ENCODE data around the gene MYO18A. TPM values are rescaled to one million over a fixed set of nuclear protein-coding genes. Genes with fewer than 3 reads are reported as not detected.

Gene MYO18A
- total and polyA plus RNA-seq, 2 of the 4 experiments (the other 2 are of a cell fraction), result 22.4 to 39.1 TPM

- Histone ChIP-seq H4K8ac (ENCODE audit: low read depth in 2 of 2, low read length in 2 of 2) (no peak overlapping the region), H2AK9ac (replicated peaks; ENCODE audit: low read depth, low read length, poor library complexity) (no peak overlapping the region), H2BK20ac (ENCODE audit: low read depth, low read length) (no peak overlapping the region), H4K20me1 (ENCODE audit: insufficient read depth, low read length) (no peaks in the 10 kb centered on the region), H3K56ac (ENCODE audit: extremely low read depth, insufficient read depth, low read length) (no peak overlapping the region), H3K36me3 (ENCODE audit: control insufficient read depth, insufficient read depth, low read length) (no peaks in the 10 kb centered on the region), H3K79me1 (ENCODE audit: low read depth in 1 of 2, low read length in 2 of 2) (no peaks in the 10 kb centered on the region), H3K9me1 (ENCODE audit: insufficient read depth, low read length) (no peaks in the 10 kb centered on the region), H3K9ac (ENCODE audit: low read depth, low read length) (no peak overlapping the region), H3K9me3 (ENCODE audit: control insufficient read depth, insufficient read depth, low read length) (0 out of 2 replicates have a peak, but pooled peaks cover 2% of the 10 kb centered on the region), H3K4me2 (ENCODE audit: low read depth, low read length) (no peak overlapping the region), H2AFZ (replicated peaks; ENCODE audit: low read length, poor library complexity) (no peak overlapping the region), H4K5ac (ENCODE audit: low read depth, low read length) (no peak overlapping the region), H3K27me3 (ENCODE audit: control insufficient read depth, insufficient read depth, low read length) (peaks cover 44% of the 10 kb centered on the region), H3K4me1 (ENCODE audit: control insufficient read depth, insufficient read depth, low read length) (no peaks in the 10 kb centered on the region), H2BK5ac (ENCODE audit: low read depth, low read length, poor library complexity, severe bottlenecking) (no peak overlapping the region), H2AK5ac (ENCODE audit: low read depth, low read length) (no peak overlapping the region), H3K4me3 (ENCODE audit: insufficient read depth, low read depth, low read length) (no peak overlapping the region), H3K4ac (ENCODE audit: low read depth, low read length) (no peak overlapping the region), H3K18ac (ENCODE audit: low read depth, low read length) (no peak overlapping the region), H2BK120ac (ENCODE audit: low read depth, low read length) (no peak overlapping the region), H4K91ac (ENCODE audit: insufficient read depth, low read depth, low read length) (no peak overlapping the region), H3K27ac (ENCODE audit: insufficient read depth, low read length) (no peak overlapping the region), H3K14ac (replicated peaks; ENCODE audit: low read depth, low read length) (no peak overlapping the region), H2BK15ac (ENCODE audit: low read depth, low read length) (no peak overlapping the region), H3K23ac (ENCODE audit: low read depth, low read length) (no peak overlapping the region)
- ATAC-seq (ENCODE audit: low read depth) (peak; percentile 80), DNase-seq (peak; percentile 77)
- TF ChIP-seq USF2 (IDR thresholded peaks at IDR 0.05; ENCODE audit: low read depth, low read length), result no peak
- TF ChIP-seq FOS (IDR thresholded peaks at IDR 0.05; ENCODE audit: low read depth, low read length), result peak; percentile 54
- TF ChIP-seq MAZ (IDR thresholded peaks at IDR 0.05; ENCODE audit: borderline replicate concordance, low read depth, low read length), result no peak
- TF ChIP-seq NFE2L2 (IDR thresholded peaks at IDR 0.05; ENCODE audit: low read depth, low read length), result no peak
- TF ChIP-seq MXI1 (IDR thresholded peaks at IDR 0.05; ENCODE audit: borderline replicate concordance, low read depth, low read length), result no peak
- TF ChIP-seq BHLHE40 (IDR thresholded peaks at IDR 0.05; ENCODE audit: low read depth, low read length), result no peak
- no peak for TF ChIP-seq ELK1 (IDR thresholded peaks at IDR 0.05; ENCODE audit: borderline replicate concordance, low read depth, low read length)
- TF ChIP-seq, protein P1, sequence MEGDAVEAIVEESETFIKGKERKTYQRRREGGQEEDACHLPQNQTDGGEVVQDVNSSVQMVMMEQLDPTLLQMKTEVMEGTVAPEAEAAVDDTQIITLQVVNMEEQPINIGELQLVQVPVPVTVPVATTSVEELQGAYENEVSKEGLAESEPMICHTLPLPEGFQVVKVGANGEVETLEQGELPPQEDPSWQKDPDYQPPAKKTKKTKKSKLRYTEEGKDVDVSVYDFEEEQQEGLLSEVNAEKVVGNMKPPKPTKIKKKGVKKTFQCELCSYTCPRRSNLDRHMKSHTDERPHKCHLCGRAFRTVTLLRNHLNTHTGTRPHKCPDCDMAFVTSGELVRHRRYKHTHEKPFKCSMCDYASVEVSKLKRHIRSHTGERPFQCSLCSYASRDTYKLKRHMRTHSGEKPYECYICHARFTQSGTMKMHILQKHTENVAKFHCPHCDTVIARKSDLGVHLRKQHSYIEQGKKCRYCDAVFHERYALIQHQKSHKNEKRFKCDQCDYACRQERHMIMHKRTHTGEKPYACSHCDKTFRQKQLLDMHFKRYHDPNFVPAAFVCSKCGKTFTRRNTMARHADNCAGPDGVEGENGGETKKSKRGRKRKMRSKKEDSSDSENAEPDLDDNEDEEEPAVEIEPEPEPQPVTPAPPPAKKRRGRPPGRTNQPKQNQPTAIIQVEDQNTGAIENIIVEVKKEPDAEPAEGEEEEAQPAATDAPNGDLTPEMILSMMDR (conservative IDR thresholded peaks at IDR 0.05; ENCODE audit: low read depth, low read length), result no peak
- no CpG with 5 or more reads among the region's 2 CpGs for WGBS, 2 experiments (ENCODE audit: extremely low coverage in 2 of 2, insufficient read length in 1 of 2)
- CTCF ChIA-PET, result no interaction called here
- intact Hi-C loops (cut with micrococcal nuclease) (no loop called here), in situ Hi-C loops (cut with MboI; ENCODE audit: low sequenced_read_pairs) (no loop called here), dilution Hi-C loops (cut with HindIII; ENCODE audit: low sequenced_read_pairs, unreplicated experiment) (no loop called here)
- no TSS peak for BruUV-seq (replicated peaks)
- POLR2A ChIA-PET (ENCODE audit: unreplicated experiment), result no interaction called here
Observed at GRCh38 chr17:29059281-29059680, 120.9 kb downstream of the MYO18A start.

All from IMR-90 (cell line).